Cardiac muscle cell (in vitro differentiated cells and primary cell): ENCODE results near the gene ZBTB5. TPM values are rescaled to one million over a fixed set of nuclear protein-coding genes. Genes with fewer than 3 reads are reported as not detected.
"Not testable (repeated sequence)": the region's sequence is repeated elsewhere in the genome, so short reads cannot be mapped to it uniquely, and the experiment has no call there.

Experiments
- DNase-seq, 2 donors: peaks; one replicate each; pipeline versions ENCODE4 v3.0.0 to v3.0.0-alpha.2; 2010 to 2017; ENCODE audit warnings: low read depth in 1 of 2, low spot score in 1 of 2
- H3K27ac ChIP-seq: fragments of 200-600 bp; sonication (generic); 2 replicates; pipeline ENCODE4 v1.5.1; 2016
- H3K27me3 ChIP-seq: fragments of 200-600 bp; sonication (generic); 2 replicates; pipeline ENCODE4 v1.6.0; 2016; ENCODE audit warnings: control low read depth
- H3K36me3 ChIP-seq: fragments of 200-600 bp; sonication (generic); 2 replicates; pipeline ENCODE4 v1.5.1; 2016; ENCODE audit warnings: control low read depth
- H3K4me1 ChIP-seq: fragments of 200-600 bp; sonication (generic); 2 replicates; pipeline ENCODE4 v1.8.1; 2017; ENCODE audit warnings: low read depth, mild to moderate bottlenecking, mixed run types
- H3K4me3 ChIP-seq: fragments of 200-600 bp; sonication (generic); 2 replicates; pipeline ENCODE4 v1.5.1; 2016; ENCODE audit warnings: mild to moderate bottlenecking
- H3K9me3 ChIP-seq: fragments of 200-600 bp; sonication (generic); 2 replicates; pipeline ENCODE4 v1.5.1; 2017; ENCODE audit warnings: low read depth, mild to moderate bottlenecking, control low read depth
- polyA plus RNA-seq: library from polyadenylated mRNA; unstranded; fragments of >200 nt; fragmentation: Nextera tagmentation; extraction: Ambion mirVana; gene quantifications from 2 replicates; pipeline ENCODE4 v1.2.1, GENCODE V29; 2016
- total RNA-seq: library from RNA; depleted of rRNA; stranded (reverse); fragments of >200 nt; gene quantifications from 2 replicates; pipeline ENCODE4 v1.2.3, GENCODE V29; 2016
- TF ChIP-seq, protein P1 (sequence below): IDR thresholded peaks from 2 replicates; pipeline ENCODE4 v1.5.1; 2012; ENCODE audit warnings: low read depth, mild to moderate bottlenecking, low read length

ZBTB5 gene
- total and polyA plus RNA-seq, 2 experiments from 2014 or later, result 6.7 to 24.9 TPM

GRCh38 chr9:37405350-37405749 lies 59.9 kb downstream of the ZBTB5 start:
- H3K27me3 ChIP-seq, result no peaks in the 10 kb centered on the region
- peak overlapping the region; percentile 28 for H3K27ac ChIP-seq
- H3K4me3 ChIP-seq, result no peak overlapping the region
- H3K36me3 ChIP-seq, result no peaks in the 10 kb centered on the region
- peak in 1 of 2 donors; percentile 74 for DNase-seq
- no peaks in the 10 kb centered on the region for H3K9me3 ChIP-seq
- peaks cover 3% of the 10 kb centered on the region for H3K4me1 ChIP-seq
- TF ChIP-seq, protein P1, sequence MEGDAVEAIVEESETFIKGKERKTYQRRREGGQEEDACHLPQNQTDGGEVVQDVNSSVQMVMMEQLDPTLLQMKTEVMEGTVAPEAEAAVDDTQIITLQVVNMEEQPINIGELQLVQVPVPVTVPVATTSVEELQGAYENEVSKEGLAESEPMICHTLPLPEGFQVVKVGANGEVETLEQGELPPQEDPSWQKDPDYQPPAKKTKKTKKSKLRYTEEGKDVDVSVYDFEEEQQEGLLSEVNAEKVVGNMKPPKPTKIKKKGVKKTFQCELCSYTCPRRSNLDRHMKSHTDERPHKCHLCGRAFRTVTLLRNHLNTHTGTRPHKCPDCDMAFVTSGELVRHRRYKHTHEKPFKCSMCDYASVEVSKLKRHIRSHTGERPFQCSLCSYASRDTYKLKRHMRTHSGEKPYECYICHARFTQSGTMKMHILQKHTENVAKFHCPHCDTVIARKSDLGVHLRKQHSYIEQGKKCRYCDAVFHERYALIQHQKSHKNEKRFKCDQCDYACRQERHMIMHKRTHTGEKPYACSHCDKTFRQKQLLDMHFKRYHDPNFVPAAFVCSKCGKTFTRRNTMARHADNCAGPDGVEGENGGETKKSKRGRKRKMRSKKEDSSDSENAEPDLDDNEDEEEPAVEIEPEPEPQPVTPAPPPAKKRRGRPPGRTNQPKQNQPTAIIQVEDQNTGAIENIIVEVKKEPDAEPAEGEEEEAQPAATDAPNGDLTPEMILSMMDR, result no peak

- H3K27me3 ChIP-seq, result no peaks in the 10 kb centered on the region
- no peak overlapping the region for H3K27ac ChIP-seq
- H3K9me3 ChIP-seq, result no peaks in the 10 kb centered on the region
- peaks cover 3% of the 10 kb centered on the region for H3K4me1 ChIP-seq
- H3K4me3 ChIP-seq, result no peak overlapping the region
- no peaks in the 10 kb centered on the region for H3K36me3 ChIP-seq
- TF ChIP-seq, protein P1, result no peak
- DNase-seq, result no peak
Observed at GRCh38 chr9:37404590-37404989, 60.7 kb downstream of the ZBTB5 start.

DNA sequence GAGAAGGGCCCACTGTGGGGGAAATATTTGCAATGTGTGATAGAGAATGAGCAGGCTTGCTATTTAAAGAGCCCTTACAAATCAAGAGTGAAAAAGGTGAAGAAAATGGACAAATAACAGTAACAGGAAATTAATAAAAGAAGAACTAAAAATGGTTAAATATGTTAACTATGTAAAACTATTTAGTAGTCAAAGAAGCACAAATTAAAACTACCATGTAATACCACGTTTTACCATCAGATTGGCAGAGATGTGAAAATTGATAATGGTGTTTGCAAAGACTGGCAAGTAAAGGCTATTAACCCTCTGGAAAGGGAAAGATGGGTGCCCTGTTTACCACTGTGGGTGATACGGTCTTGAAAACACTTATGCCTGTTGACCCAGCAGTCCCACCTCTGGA lies 65.9 kb downstream of the ZBTB5 start:
- no peak for DNase-seq
- TF ChIP-seq, protein P1, result no peak
- Histone ChIP-seq H3K27ac (no peak overlapping the region), H3K27me3 (no peaks in the 10 kb centered on the region), H3K36me3 (no peaks in the 10 kb centered on the region), H3K9me3 (no peaks in the 10 kb centered on the region), H3K4me1 (no peaks in the 10 kb centered on the region), H3K4me3 (no peak overlapping the region)

DNA sequence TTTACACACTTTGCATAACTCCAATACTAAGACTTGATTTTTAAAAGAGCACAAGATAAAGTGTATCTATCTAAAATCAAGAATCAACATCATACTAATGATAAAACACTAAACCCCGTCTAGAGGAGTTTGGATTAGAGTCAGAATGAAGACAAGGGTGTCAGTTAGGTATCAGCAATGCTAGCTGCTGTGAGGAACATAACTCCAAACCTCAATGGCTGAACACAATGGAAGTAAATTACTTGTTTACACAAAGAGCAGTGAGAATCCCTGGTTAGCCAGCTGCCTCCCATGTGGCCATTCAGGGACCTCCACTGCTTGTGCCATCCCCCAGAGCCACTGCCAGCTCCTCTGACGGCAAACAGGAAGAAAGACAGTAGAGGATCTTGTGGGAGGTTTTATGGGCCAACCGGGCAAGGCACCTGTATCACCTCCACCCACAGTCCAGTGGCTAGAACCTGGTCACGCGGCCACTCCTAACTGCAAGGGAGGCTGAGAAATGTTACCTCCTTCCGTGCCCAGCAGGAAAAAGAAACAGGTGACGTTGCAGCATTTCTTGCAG lies 66.7 kb downstream of the ZBTB5 start:
- Histone ChIP-seq H3K4me3 (no peak overlapping the region), H3K4me1 (no peaks in the 10 kb centered on the region), H3K9me3 (no peaks in the 10 kb centered on the region), H3K27me3 (no peaks in the 10 kb centered on the region), H3K36me3 (no peaks in the 10 kb centered on the region), H3K27ac (no peak overlapping the region)
- DNase-seq, result no peak
- TF ChIP-seq, protein P1, result no peak

GRCh38 chr9:37397948-37398347 lies 67.3 kb downstream of the ZBTB5 start:
- not testable (repeated sequence) for H3K36me3 ChIP-seq, H3K4me3 ChIP-seq, H3K27ac ChIP-seq, H3K4me1 ChIP-seq, H3K27me3 ChIP-seq, DNase-seq, H3K9me3 ChIP-seq

DNA sequence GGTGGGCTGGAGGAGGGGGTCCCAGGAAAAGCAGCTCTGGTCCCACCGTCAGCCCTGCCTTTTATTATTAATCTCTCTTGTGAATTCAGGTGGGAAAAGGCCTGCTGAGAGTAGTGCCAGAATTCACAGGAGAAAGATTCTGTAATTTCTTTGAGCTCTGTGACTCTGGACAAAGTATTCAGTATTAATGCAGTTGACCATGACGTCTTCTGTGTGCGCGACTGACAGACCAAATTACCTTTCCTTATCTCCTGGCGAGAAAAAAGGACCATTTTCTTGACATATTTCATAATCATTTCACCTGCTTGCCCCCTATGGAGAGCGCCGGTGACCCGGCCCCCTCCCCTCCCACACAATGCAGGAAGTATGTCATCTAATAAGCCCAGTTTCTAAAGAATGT lies 69.6 kb downstream of the ZBTB5 start:
- Histone ChIP-seq H3K36me3 (no peaks in the 10 kb centered on the region), H3K4me3 (no peak overlapping the region), H3K27ac (no peak overlapping the region), H3K27me3 (no peaks in the 10 kb centered on the region), H3K4me1 (no peaks in the 10 kb centered on the region), H3K9me3 (no peaks in the 10 kb centered on the region)
- no peak for DNase-seq
- TF ChIP-seq, protein P1, result no peak
